Kidney (tissue), 14 donors: ENCODE data around the gene NAT16. TPM values are rescaled to one million over a fixed set of nuclear protein-coding genes. Genes with fewer than 3 reads are reported as not detected.
"Not testable (repeated sequence)": the region's sequence is repeated elsewhere in the genome, so short reads cannot be mapped to it uniquely, and the experiment has no call there.

Experiments used
- DNase-seq, 5 donors: peaks; one replicate each; pipeline ENCODE4 v3.0.0-alpha.2; 2013 to 2020
- FAIRE-seq: peaks from 2 replicates; lab custom pipeline; 2012; peaks lifted over from hg19 to GRCh38; lab: Jason Lieb, UNC
- H3K27ac ChIP-seq, 2 donors: one replicate each; pipeline ENCODE4 v1.7.0; 2013; ENCODE audit warnings: low read depth in 2 of 2, low read length in 2 of 2, inconsistent platforms in 1 of 2
- H3K27me3 ChIP-seq: one replicate; pipeline ENCODE4 v1.7.1; 2013; ENCODE audit warnings: low read length, inconsistent platforms; ENCODE audit not compliant: control insufficient read depth, insufficient read depth
- H3K36me3 ChIP-seq, 3 donors: one replicate each; pipeline versions ENCODE4 v1.7.0 to v1.7.1; 2013; ENCODE audit warnings: low read length in 3 of 3, control low read depth in 1 of 3, inconsistent platforms in 1 of 3; ENCODE audit not compliant: insufficient read depth in 3 of 3, control insufficient read depth in 2 of 3
- H3K4me1 ChIP-seq, 3 donors: one replicate each; pipeline versions ENCODE4 v1.7.0 to v1.7.1; 2013; ENCODE audit warnings: low read length in 3 of 3, inconsistent platforms in 1 of 3, low read depth in 1 of 3; ENCODE audit not compliant: control insufficient read depth in 2 of 3, insufficient read depth in 2 of 3
- H3K4me3 ChIP-seq, 3 donors: one replicate each; pipeline versions ENCODE4 v1.7.0 to v1.8.1; 2013; ENCODE audit warnings: low read length in 3 of 3, control low read depth in 1 of 3, inconsistent platforms in 1 of 3
- H3K9ac ChIP-seq, 3 donors: one replicate each; pipeline versions ENCODE4 v1.7.0 to v1.7.1; 2013; ENCODE audit warnings: low read length in 3 of 3, control low read depth in 1 of 3, inconsistent platforms in 1 of 3
- H3K9me3 ChIP-seq, 3 donors: one replicate each; pipeline versions ENCODE4 v1.7.0 to v1.7.1; 2013; ENCODE audit warnings: low read length in 3 of 3, control low read depth in 1 of 3, inconsistent platforms in 1 of 3; ENCODE audit not compliant: control insufficient read depth in 2 of 3, insufficient read depth in 1 of 3
- intact Hi-C: fragments of 100-400 bp; cut with DNase I; formaldehyde crosslinking; loops from one replicate; pipeline ENCODE4 v1.11.1; 2022
- microRNA-seq: library from miRNA; unstranded; fragments of <30 nt; microRNA quantifications from one replicate; pipeline ENCODE4 v1.2.0, GENCODE V29; 2020
- polyA plus RNA-seq: library from polyadenylated mRNA; stranded (reverse); fragments of 350-450 nt; fragmentation: Illumina TruSeq; extraction: RNeasy Lipid Tissue Mini Kit (QIAGEN cat#74804); gene quantifications from one replicate; pipeline ENCODE4 v1.2.3, GENCODE V29; 2014; ENCODE audit warnings: low read depth, low replicate concordance; ENCODE audit not compliant: insufficient read depth
- total RNA-seq: library from RNA; stranded (reverse); fragmentation: NEBNext Ultra II Directional; extraction: Animal tissue kit (Norgen Biotek cat#: 25700); gene quantifications from one replicate; pipeline ENCODE4 v1.2.1, GENCODE V29; 2021
- TF ChIP-seq, protein P1 (sequence below): IDR thresholded peaks from 3 replicates; pipeline ENCODE4 v1.5.1; 2012; ENCODE audit warnings: mild to moderate bottlenecking, moderate library complexity, borderline replicate concordance; ENCODE audit not compliant: insufficient read depth; ENCODE audit errors: extremely low read depth
- donor health status: control.
- donor health status: control.
- donor health status: control.
- donor health status: control.
- donor health status: control.
- donor health status: DM: yes; HTN: yes; CAD: no.
- donor health status: Normal renal cell carcinoma (clear cell type).

NAT16 gene
- total and polyA plus RNA-seq, 2 donors from 2014 or later: not detected

DNA sequence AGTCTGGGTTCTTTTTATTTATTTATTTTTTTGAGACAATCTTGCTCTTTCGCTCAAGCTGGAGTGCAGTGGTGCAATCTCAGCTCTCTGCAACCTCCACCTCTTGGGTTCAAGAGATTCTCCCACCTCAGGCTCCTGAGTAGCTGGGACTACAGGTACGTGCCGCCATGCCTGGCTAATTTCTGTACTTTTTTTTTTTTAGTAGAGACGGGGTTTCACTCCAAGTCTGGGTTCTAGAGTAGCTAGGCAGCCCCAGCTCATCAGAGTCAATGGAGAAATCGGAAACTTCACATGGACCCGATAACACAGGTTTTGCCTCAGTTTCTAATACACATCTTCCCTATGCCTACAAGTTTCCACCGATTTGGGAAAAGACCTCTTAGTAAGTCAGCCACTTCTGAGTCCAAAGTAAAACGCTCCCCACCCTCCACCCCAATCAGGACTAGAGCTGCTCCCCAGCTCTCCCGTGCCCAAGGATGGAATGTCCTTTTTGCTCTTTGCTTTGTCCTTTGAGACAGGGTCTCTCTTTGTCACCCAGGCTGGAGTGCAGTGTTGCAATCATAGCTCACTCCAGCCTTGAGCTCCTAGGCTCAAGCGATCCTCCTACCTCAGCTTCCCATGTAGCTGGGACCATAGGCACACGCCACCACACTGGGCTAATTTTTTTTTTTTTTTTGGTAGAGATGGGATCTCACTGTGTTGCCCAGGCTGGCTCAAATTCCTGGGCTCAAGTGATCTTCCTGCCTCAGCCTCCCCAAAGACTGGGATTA, 57.0 kb downstream of the NAT16 start:
- no peak for FAIRE-seq
- Histone ChIP-seq H3K9me3 (no peaks in the 10 kb centered on the region), H3K27me3 (no peaks in the 10 kb centered on the region), H3K27ac (peak overlapping the region; percentile 49 to 93), H3K4me1 (peaks cover 0 to 19% (median 7%) of the 10 kb centered on the region in 3 donors), H3K9ac (no peak overlapping the region), H3K4me3 (no peak overlapping the region), H3K36me3 (no peaks in the 10 kb centered on the region)
- intact Hi-C loops: no loop called here
- no peak for DNase-seq
- TF ChIP-seq, protein P1, sequence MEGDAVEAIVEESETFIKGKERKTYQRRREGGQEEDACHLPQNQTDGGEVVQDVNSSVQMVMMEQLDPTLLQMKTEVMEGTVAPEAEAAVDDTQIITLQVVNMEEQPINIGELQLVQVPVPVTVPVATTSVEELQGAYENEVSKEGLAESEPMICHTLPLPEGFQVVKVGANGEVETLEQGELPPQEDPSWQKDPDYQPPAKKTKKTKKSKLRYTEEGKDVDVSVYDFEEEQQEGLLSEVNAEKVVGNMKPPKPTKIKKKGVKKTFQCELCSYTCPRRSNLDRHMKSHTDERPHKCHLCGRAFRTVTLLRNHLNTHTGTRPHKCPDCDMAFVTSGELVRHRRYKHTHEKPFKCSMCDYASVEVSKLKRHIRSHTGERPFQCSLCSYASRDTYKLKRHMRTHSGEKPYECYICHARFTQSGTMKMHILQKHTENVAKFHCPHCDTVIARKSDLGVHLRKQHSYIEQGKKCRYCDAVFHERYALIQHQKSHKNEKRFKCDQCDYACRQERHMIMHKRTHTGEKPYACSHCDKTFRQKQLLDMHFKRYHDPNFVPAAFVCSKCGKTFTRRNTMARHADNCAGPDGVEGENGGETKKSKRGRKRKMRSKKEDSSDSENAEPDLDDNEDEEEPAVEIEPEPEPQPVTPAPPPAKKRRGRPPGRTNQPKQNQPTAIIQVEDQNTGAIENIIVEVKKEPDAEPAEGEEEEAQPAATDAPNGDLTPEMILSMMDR: no peak

DNA sequence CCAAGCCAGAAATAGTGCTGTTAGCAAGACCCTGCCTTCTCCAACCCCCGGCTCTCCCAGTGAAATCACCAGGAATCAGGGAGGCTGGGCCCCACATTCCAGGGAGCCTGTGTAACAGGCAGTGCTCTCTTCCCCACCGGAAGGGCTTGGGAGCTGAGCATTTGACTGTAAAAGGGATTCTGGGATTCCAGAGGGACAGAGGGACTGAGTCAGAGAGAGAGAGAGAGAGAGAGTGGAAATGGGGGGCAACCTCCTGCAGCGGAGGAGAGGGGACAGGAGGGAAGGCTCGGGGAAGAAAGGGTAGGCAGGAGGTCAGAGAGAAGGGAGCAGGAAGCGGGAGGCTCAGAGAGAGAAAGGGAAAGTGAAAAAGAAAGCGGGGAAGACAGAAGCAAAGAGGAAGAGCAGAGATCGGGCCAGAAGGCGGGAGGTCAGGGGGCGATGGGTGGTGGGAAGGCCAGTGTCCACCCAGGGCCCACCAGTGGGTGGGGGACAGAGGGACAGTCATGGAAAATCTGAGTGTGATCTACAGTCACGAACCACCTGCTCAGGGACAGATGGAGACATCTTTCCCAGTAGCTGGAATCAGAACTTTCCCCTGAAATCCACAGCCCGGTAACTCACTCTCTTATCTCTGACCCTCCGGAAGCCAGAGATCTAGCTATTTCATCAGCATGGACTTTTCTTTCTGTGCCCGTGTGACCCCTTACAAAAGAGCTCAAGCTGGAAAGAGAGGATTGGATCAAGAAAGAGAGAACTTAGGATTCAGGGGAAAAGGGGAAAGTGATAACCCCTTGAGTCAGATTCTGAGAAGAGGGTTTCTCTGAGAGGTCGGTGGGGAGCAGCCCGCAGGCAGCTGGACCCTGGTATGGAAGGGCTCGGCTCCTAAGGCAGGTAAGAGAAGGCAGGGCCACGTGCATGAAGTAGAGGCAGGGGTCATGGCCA, 57.8 kb downstream of the NAT16 start:
- H3K4me3 ChIP-seq: peak overlapping the region in 2 of 3 donors; percentile 14 to 28
- no peak for FAIRE-seq
- H3K4me1 ChIP-seq: peaks cover 0 to 18% (median 7%) of the 10 kb centered on the region in 3 donors
- H3K9me3 ChIP-seq: no peaks in the 10 kb centered on the region
- peak overlapping the region in 2 of 3 donors; percentile 17 to 28 for H3K9ac ChIP-seq
- TF ChIP-seq, protein P1: no peak
- intact Hi-C loops: no loop called here
- no peaks in the 10 kb centered on the region for H3K27me3 ChIP-seq
- H3K27ac ChIP-seq: peak overlapping the region; percentile 49 to 93
- DNase-seq: peak; percentile 76 to 97 (median 90)
- no peaks in the 10 kb centered on the region for H3K36me3 ChIP-seq

DNA sequence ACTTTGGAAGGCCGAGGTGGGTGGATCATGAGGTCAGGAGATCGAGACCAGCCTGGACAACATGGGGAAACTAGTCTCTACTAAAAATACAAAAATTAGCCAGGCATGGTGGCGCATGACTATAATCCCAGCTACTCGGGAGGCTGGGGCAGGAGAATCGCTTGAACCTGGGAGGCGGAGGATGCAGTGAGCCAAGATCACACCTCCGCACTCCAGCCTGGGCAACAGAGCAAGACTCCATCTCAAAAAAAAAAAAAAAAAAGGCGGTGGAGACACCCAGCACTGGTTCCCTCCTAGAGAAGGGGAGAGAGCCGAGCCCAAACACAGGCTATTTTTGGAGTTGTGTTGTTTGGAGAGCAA, 58.5 kb downstream of the NAT16 start:
- H3K4me1 ChIP-seq: peaks cover 0 to 14% (median 5%) of the 10 kb centered on the region in 3 donors
- FAIRE-seq, H3K4me3 ChIP-seq, H3K9ac ChIP-seq, H3K36me3 ChIP-seq, DNase-seq, H3K27me3 ChIP-seq, intact Hi-C loops, H3K9me3 ChIP-seq: not testable (repeated sequence)
- H3K27ac ChIP-seq: peak overlapping the region in 1 of 2 donors; percentile 93

Small RNA genes lying within 50 kb of the gene (microRNA-seq; reads per million reads assigned to microRNA genes)
- not detected for gene MIR4653

Other genes starting within 250 kb of the NAT16 start
- 39.1 TPM for gene MUC3A, start 230.8 kb downstream of the NAT16 start, total RNA-seq
- gene MUC3A, start 230.8 kb downstream of the NAT16 start, polyA plus RNA-seq: 0.65 TPM
- gene MUC12, start 210.7 kb downstream of the NAT16 start, total RNA-seq: 3.8 TPM
- not detected for gene MUC12, start 210.7 kb downstream of the NAT16 start, polyA plus RNA-seq
- gene MUC17, start 160.2 kb downstream of the NAT16 start, total RNA-seq: not detected
- not detected for gene MUC17, start 160.2 kb downstream of the NAT16 start, polyA plus RNA-seq
- 54.5 TPM for gene TRIM56, start 94.8 kb downstream of the NAT16 start, total RNA-seq
- 6.9 TPM for gene TRIM56, start 94.8 kb downstream of the NAT16 start, polyA plus RNA-seq
- 9.9 TPM for gene SERPINE1, start 53.2 kb downstream of the NAT16 start, total RNA-seq
- gene SERPINE1, start 53.2 kb downstream of the NAT16 start, polyA plus RNA-seq: 3.5 TPM
- gene AP1S1, start 25.8 kb downstream of the NAT16 start, total RNA-seq: 50.4 TPM
- gene AP1S1, start 25.8 kb downstream of the NAT16 start, polyA plus RNA-seq: 133 TPM
- gene VGF, start 14.7 kb downstream of the NAT16 start, total RNA-seq: 0.38 TPM
- gene VGF, start 14.7 kb downstream of the NAT16 start, polyA plus RNA-seq: 2.2 TPM
- gene MOGAT3, start 20.7 kb upstream of the NAT16 start, total RNA-seq: 0.25 TPM
- gene MOGAT3, start 20.7 kb upstream of the NAT16 start, polyA plus RNA-seq: 0.37 TPM
- gene PLOD3, start 37.3 kb upstream of the NAT16 start, total RNA-seq: 78.8 TPM
- gene PLOD3, start 37.3 kb upstream of the NAT16 start, polyA plus RNA-seq: 53.5 TPM
- gene ZNHIT1, start 37.9 kb upstream of the NAT16 start, total RNA-seq: 74.9 TPM
- 208 TPM for gene ZNHIT1, start 37.9 kb upstream of the NAT16 start, polyA plus RNA-seq
- gene CLDN15, start 57.5 kb upstream of the NAT16 start, total RNA-seq: 11.9 TPM
- gene CLDN15, start 57.5 kb upstream of the NAT16 start, polyA plus RNA-seq: 13.3 TPM
- gene FIS1, start 64.8 kb upstream of the NAT16 start, total RNA-seq: 180 TPM
- 472 TPM for gene FIS1, start 64.8 kb upstream of the NAT16 start, polyA plus RNA-seq
- 42.5 TPM for gene IFT22, start 141.5 kb upstream of the NAT16 start, total RNA-seq
- gene IFT22, start 141.5 kb upstream of the NAT16 start, polyA plus RNA-seq: 92.7 TPM
- gene COL26A1, start 182.6 kb upstream of the NAT16 start, total RNA-seq: 1.2 TPM
- 3.5 TPM for gene COL26A1, start 182.6 kb upstream of the NAT16 start, polyA plus RNA-seq